Right forelimb (tissue), 1 donor: Measurements from ENCODE around the gene XG.
A peak's percentile ranks its signal among the peaks of the same experiment; 100 is the strongest.
"Not testable (repeated sequence)": the region's sequence is repeated elsewhere in the genome, so short reads cannot be mapped to it uniquely, and the experiment has no call there.

Source experiments
- DNase-seq: peaks from one replicate; pipeline ENCODE4 v3.0.0-alpha.2; 2018

Gene XG

DNA sequence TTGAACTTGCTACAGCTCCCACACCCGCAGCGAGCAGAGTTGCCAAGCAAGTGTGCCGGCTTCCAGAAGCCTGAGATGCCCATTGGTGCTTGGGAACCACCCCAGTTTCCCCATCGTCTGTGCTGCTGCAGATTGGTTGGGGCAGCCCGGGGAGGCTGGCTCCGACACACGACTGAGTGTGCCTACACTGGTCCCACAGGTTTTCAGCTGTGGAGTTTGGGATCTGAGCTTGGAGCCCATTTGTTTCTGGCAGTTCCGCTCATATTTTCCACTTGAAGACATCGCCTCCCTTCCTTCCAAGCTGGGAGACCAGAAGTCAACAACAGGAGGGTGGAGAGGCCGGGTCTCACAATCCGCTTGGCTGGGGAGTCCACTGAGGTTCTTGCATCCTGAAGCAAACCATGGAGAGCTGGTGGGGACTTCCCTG, at the start of gene XG:
Gene XG (plus strand): TSS at position 167 of the 427 bp plus-strand sequence. CDS start 235 bp downstream, at position 402.
- DNase-seq, result not testable (repeated sequence)

- DNase-seq, result no peak
Measured at GRCh38 chrX:2703991-2704369, 47.9 kb upstream of the XG start.

- DNase-seq, result no peak
Measured at GRCh38 chrX:2705046-2705832, 46.6 kb upstream of the XG start.

- DNase-seq, result no peak
Measured at GRCh38 chrX:2707334-2707760, 44.5 kb upstream of the XG start.

DNA sequence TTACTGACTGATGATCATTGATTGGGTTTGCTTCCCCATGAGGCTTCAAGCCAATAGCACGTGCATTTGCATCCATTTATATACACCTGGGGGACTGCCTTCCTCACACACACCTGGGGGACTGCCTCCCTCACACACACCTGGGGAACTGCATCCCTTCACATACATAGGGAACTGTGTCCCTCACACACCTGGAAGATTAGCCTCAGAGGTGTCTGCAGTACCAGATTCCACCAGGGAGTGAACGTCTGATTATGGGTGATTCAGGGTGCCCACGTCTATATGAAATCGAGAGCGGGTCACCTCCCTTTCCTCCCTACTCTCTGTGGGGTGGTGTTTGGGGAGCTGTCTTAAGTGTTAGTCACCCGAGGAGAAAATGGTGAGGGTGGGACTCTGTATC, 43.8 kb upstream of the XG start:
- DNase-seq, result no peak

DNA sequence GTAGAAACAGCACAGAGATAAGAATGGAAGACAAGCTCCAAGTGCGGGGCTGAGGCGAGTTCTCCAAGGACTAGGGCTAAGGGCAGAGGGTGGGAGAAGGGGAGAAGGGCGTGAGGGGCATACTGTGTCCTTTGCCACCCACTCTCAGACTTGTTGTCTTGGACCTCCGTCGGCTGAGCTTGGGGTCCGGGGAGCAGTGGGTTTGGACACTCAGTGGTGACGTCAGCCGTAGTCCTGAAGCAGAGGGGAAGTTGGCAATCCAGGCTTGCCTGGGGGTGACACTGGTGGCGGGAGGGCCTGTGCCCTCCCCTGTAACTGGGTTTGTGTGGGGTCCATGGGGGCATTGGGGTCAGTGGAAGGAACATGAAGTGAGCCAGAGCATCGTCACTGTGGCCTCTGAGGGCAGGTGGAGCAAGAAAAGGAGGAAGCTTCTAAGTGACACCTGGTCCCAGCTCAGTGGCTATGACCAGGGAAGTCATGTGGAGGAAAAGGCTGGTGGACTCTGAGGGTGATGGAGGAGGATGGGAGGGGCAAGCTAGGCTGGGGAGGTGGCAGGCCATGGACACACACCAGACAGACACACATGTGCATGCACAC, 43.1 kb upstream of the XG start:
- DNase-seq, result no peak

- DNase-seq, result no peak
Measured at GRCh38 chrX:2709556-2709955, 42.3 kb upstream of the XG start.

DNA sequence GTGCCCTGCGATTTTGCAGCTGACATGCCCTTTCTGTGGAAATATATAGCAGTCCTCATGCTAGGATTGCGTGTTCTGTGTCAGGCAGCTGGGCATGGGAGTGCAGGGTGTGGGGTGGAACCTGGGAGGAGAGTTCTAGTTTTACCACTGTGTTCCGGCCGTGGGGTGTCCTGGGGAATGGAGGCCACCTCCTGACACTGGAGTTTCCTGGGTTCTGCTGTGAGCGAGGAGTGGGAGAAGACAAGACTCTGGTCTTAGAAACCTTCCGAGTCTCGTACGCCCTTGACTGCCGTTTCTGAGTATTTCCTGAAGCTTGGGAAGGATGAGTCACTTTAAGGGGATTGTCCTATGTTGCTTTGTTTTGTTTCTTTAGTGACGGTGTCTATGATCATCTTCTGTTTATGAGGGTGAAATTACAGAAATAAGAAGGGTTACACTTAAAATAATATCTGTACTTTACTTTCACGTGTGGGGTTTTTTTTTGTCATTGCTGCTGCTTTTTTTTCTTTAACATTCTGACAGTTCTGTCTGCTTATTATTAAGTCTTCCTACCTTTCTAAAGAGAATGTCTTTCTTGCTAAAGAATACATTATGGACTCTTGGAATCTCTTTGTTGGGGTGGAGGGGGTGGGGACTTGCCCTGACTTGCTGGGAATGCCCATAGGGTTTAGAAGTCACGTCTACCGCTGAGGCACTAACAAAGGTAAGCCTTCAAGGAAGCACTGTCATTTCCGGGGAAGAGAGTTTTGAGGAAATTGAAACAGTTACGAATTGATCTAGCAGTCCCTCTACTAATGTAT, 41.6 kb upstream of the XG start:
- peak; percentile 42 for DNase-seq

DNA sequence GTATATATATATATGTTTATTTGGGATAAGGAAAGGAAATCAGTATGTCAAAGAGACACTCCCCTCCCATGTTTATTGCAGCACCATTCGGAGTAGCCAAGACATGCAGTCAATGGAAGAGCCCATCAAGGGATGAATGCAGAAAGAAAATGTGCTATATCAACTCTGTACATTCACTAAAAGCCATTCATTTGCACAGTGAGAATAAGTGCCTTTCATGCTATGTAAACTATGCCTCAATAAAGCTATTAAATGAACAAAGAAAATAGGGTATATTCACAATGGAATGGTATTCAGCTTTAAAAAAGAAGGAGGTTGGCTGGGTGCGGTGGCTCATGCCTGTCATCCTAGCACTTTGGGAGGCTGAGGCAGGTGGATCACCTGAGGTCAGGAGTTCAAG, 40.4 kb upstream of the XG start:
- DNase-seq, result no peak

GRCh38 chrX:2712428-2712827, 39.4 kb upstream of the XG start:
- no peak for DNase-seq

DNA sequence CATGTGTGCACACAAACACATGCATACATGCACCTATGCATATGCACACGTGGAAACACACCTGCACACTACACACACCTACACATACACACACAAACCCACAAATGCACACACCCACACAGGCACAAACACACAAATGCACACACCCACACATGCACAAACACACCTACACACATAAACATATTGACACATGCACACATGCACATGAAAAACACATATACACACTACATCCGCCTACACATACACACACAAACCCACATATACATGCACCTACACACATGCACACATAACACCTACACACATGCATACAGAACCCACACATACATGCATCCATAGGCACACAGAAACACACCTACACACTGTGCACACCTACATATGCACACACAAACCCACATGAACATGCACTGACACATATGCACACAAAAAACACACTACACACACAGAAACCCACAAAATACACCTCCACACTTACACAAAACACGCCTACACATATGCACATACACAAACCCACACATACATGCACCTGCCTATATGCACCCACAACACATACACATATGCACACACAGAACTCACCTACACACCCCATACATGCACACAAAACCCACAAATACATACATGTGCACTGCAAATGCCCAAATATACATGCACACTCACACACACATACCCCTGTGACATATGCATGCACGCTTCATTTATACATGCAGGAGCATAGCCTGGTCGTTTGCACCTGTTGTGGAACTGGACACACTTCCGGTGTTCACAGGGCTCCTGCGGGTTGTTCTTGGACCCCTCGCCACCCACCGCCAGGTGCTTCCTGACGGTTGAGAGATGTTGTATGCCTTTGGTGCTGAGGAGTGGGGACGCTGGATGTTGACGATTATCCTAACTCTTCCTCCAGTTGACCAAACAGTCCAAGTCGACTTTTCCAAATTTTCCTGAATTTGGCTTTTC, 38.7 kb upstream of the XG start:
- DNase-seq, result no peak

- no peak for DNase-seq
Measured at GRCh38 chrX:2714551-2714950, 37.3 kb upstream of the XG start.

GRCh38 chrX:2715066-2715600, 36.7 kb upstream of the XG start:
- DNase-seq, result no peak

- no peak for DNase-seq
Measured at GRCh38 chrX:2717312-2717711, 34.5 kb upstream of the XG start.

GRCh38 chrX:2718821-2719220, 33.0 kb upstream of the XG start:
- DNase-seq, result no peak

DNA sequence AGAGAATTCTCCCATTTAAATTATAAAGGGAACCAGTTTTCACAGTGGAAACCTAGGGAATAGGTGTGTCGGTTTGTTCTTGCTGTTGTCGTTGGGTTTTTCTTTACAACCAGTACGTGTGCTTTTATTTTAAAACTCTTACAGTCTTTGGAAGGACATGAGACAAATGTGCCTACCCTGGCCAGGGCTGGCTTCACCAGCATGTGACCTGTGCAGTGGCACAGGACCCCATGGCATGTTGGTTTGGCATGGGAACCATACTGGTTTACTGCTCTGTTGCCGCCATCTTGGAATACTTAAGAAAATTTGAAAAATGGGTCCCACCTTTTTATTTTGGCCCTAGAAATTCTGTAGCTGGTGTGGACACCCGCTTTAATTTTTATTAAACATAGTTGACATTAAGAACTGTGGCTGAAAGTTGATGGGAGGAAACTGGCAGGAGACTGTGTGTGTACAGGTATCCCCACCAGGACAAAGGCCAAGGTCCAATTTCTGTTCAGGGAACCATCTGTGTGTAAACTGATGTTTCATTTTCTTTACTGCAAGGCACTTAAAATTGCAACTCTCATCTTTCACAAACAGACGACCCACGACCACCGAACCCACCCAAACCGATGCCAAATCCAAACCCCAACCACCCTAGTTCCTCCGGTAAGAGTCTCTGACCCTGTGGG, 31.9 kb upstream of the XG start:
- no peak for DNase-seq

DNA sequence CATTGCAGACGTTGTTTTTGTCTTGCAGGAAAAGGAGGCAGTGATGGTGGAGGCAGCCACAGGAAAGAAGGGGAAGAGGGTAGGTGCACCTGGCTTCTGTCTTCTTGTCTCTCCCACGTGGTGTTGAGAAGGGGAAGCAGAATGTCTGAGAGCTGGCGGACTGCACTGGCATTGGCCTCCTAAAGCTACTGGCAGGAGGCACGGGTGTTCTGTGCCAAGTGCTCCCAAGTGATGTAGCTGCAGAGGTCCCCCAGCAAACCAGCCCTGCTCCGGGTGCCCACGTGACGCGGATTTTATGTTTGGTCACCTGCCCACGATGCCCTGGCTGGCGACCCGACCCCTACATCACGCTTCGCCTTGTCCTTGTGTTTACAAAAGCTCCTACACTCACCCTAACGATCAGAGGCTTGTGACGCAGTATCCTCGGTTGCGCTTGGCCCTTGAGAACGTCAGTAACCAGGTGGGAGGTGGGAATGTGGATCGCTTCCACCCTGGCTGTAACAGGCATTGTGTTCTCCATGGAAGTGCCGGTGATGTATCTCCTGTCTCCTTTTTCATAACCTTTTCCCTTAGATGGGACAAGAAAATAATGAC, 28.5 kb upstream of the XG start:
- no peak for DNase-seq

GRCh38 chrX:2727264-2727663, 24.6 kb upstream of the XG start:
- not testable (repeated sequence) for DNase-seq

DNA sequence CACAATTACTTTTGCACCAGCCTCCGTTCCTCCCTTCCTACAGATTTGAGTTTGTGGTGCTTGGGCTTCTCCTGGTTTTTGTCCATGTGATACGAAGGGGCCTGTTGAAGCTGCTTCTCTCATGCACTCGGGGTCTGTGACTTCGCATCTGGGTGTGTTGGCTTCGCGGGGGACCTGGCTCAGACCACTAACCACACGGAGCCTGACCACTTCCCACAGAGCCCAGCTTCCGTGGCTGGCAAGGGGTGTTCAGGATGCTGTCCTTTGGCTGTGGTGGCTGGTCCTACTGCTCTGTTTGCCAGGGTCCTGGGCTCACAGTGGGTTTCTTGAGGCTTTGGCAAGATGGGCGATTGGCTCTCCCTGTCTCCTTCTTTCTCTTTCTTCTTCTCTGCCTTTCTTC, 19.8 kb upstream of the XG start:
- no peak for DNase-seq

- DNase-seq, result no peak
Measured at GRCh38 chrX:2732649-2733048, 19.2 kb upstream of the XG start.

DNA sequence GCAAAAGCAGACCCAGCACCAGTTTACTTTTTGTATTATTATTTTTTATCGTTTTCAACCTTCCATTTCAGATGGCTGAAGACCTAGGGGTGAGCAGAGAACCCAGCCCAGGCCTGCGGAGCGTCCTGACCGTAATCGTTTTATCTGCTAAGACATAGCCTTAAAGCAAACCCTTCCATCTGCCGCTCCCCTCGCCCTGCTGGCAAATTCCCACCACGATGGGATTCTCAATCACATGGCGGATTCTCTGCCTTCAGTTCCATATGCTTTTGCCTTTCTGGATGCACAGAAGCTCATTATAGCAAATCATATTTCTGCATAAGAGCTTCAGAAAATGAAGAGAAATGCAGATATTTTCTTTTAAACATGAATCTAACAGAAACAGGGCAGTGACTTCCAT, 18.6 kb upstream of the XG start:
- no peak for DNase-seq
